CD14-positive monocyte (primary cell): ENCODE data around the gene KDM5C. TPM values are rescaled to one million over a fixed set of nuclear protein-coding genes. Genes with fewer than 3 reads are reported as not detected.
A peak's percentile ranks its signal among the peaks of the same experiment; 100 is the strongest.

Source experiments
- DNase-seq, 3 donors: peaks; one replicate each; pipeline ENCODE4 v3.0.0-alpha.2; 2011 to 2022
- H2AFZ ChIP-seq: 2 replicates; pipeline ENCODE4 v1.6.0; 2012; ENCODE audit warnings: mild to moderate bottlenecking, low read depth, low read length, inconsistent platforms; ENCODE audit not compliant: insufficient read depth, poor library complexity, severe bottlenecking
- H3K27ac ChIP-seq, 2 donors: 1 replicate in 1 of 2; 2 replicates in 1 of 2; pipeline ENCODE4 v1.5.1; 2012 to 2013; ENCODE audit warnings: low read length in 2 of 2, control low read depth in 1 of 2, inconsistent platforms in 1 of 2, low read depth in 1 of 2, mild to moderate bottlenecking in 1 of 2
- H3K27me3 ChIP-seq, 2 donors: one replicate each; pipeline versions ENCODE4 v1.6.0 to v1.6.1; 2011 to 2013; ENCODE audit warnings: low read length in 2 of 2; ENCODE audit not compliant: control insufficient read depth in 2 of 2, insufficient read depth in 2 of 2
- H3K36me3 ChIP-seq, 2 donors: replicated peaks in 1 of 2; 1 replicate in 1 of 2; 2 replicates in 1 of 2; pipeline versions ENCODE4 v1.5.1 to v1.6.1; 2012 to 2013; ENCODE audit warnings: low read length in 2 of 2, control low read depth in 1 of 2, inconsistent platforms in 1 of 2, mild to moderate bottlenecking in 1 of 2; ENCODE audit not compliant: insufficient read depth in 2 of 2, control insufficient read depth in 1 of 2
- H3K4me1 ChIP-seq, 2 donors: 1 replicate in 1 of 2; 2 replicates in 1 of 2; pipeline versions ENCODE4 v1.5.1 to v1.6.1; 2012 to 2013; ENCODE audit warnings: low read length in 2 of 2, control low read depth in 1 of 2, inconsistent platforms in 1 of 2, mild to moderate bottlenecking in 1 of 2, moderate library complexity in 1 of 2; ENCODE audit not compliant: insufficient read depth in 2 of 2, control insufficient read depth in 1 of 2
- H3K4me2 ChIP-seq: replicated peaks from 2 replicates; pipeline ENCODE3; 2012; ENCODE audit warnings: low read length, moderate library complexity, mild to moderate bottlenecking; ENCODE audit not compliant: poor library complexity, severe bottlenecking; ENCODE audit errors: extremely low read depth
- H3K4me3 ChIP-seq, 3 experiments: fragments of 200-600 bp in 1 of 3; sonication (generic) in 1 of 3; replicated peaks in 1 of 3; 1 replicate in 2 of 3; 2 replicates in 1 of 3; pipeline ENCODE4 v1.5.1; 2011 to 2013; ENCODE audit warnings: low read length in 3 of 3, mild to moderate bottlenecking in 3 of 3, control low read depth in 2 of 3, low read depth in 2 of 3, inconsistent platforms in 1 of 3, moderate library complexity in 1 of 3
- H3K79me2 ChIP-seq: 2 replicates; pipeline ENCODE4 v1.6.0; 2012; ENCODE audit warnings: mild to moderate bottlenecking, control low read depth, inconsistent platforms, low read length, moderate library complexity; ENCODE audit not compliant: insufficient read depth
- H3K9ac ChIP-seq: 2 replicates; pipeline ENCODE4 v1.6.0; 2017; ENCODE audit warnings: low read length, mild to moderate bottlenecking; ENCODE audit not compliant: insufficient read depth, poor library complexity, severe bottlenecking
- H3K9me3 ChIP-seq, 2 donors: replicated peaks in 1 of 2; 1 replicate in 1 of 2; 2 replicates in 1 of 2; pipeline versions ENCODE4 v1.5.1 to v1.6.1; 2012 to 2013; ENCODE audit warnings: low read length in 2 of 2, control low read depth in 1 of 2; ENCODE audit not compliant: control insufficient read depth in 1 of 2, insufficient read depth in 1 of 2
- H4K20me1 ChIP-seq: 2 replicates; pipeline ENCODE4 v1.6.0; 2012; ENCODE audit warnings: mild to moderate bottlenecking, low read length, control low read depth, moderate library complexity; ENCODE audit not compliant: insufficient read depth
- H3K27ac Mint-ChIP-seq, 7 donors: one replicate each; pipeline ENCODE4 v1.8.0; 2020; ENCODE audit warnings: mild to moderate bottlenecking in 7 of 7, mixed read lengths in 7 of 7, moderate library complexity in 6 of 7, inconsistent platforms in 2 of 7
- H3K27me3 Mint-ChIP-seq, 3 donors: one replicate each; pipeline ENCODE4 v1.8.0; 2021 to 2022; ENCODE audit warnings: low read depth in 3 of 3, mild to moderate bottlenecking in 3 of 3, mixed read lengths in 3 of 3, moderate library complexity in 3 of 3, inconsistent platforms in 1 of 3
- H3K36me3 Mint-ChIP-seq, 2 donors: one replicate each; pipeline ENCODE4 v1.8.0; 2020; ENCODE audit warnings: mixed read lengths in 2 of 2, inconsistent platforms in 1 of 2, mild to moderate bottlenecking in 1 of 2
- H3K4me1 Mint-ChIP-seq: one replicate; pipeline ENCODE4 v1.8.0; 2020; ENCODE audit warnings: mild to moderate bottlenecking, mixed read lengths
- H3K4me3 Mint-ChIP-seq, 2 donors: one replicate each; pipeline ENCODE4 v1.8.0; 2020; ENCODE audit warnings: mild to moderate bottlenecking in 2 of 2, mixed read lengths in 2 of 2, moderate library complexity in 1 of 2
- H3K9me3 Mint-ChIP-seq, 7 donors: one replicate each; pipeline ENCODE4 v1.8.0; 2020 to 2022; ENCODE audit warnings: mixed read lengths in 7 of 7, mild to moderate bottlenecking in 6 of 7, moderate library complexity in 6 of 7, inconsistent platforms in 2 of 7
- CTCF ChIP-seq: fragments of 200-600 bp; IDR thresholded peaks from one replicate; pipeline ENCODE4 v1.8.0; 2022; ENCODE audit warnings: antibody characterized with exemption, mild to moderate bottlenecking
- WGBS: methylation state at CpG from one replicate; pipeline ENCODE4 v1.1.5; 2013; ENCODE audit warnings: missing lambda C conversion rate; ENCODE audit not compliant: insufficient coverage; 5-methylcytosine and 5-hydroxymethylcytosine counted together
- intact Hi-C, 2 donors: fragments of 100-400 bp; cut with micrococcal nuclease; formaldehyde crosslinking; loops; one replicate each; pipeline versions ENCODE4 v1.15.0 to v1.15.1; 2023
- polyA plus RNA-seq, 3 donors: library from polyadenylated mRNA; depleted of rRNA in 1 of 3; unstranded in 2 of 3; stranded (reverse) in 1 of 3; fragments of 300-500 nt in 2 of 3; fragments of >200 nt in 1 of 3; fragmentation: Illumina TruSeq in 2 of 3; gene quantifications; 1 replicate in 2 of 3; 2 replicates in 1 of 3; pipeline ENCODE4 v1.2.3, GENCODE V29; 2012 to 2021

The KDM5C gene
- polyA plus RNA-seq, 3 donors, result 13.3 to 93.6 (median 16.7) TPM

GRCh38 chrX:53253293-53254020, 28.4 kb upstream of the KDM5C start:
- WGBS, result no CpG with 5 or more reads among the region's 3 CpGs
- H3K79me2 ChIP-seq, result no peaks in the 10 kb centered on the region

GRCh38 chrX:53251307-53251706, 26.3 kb upstream of the KDM5C start:
- Histone ChIP-seq H2AFZ (no peak overlapping the region), H3K4me1 (no peaks in the 10 kb centered on the region), H4K20me1 (no peaks in the 10 kb centered on the region), H3K79me2 (no peaks in the 10 kb centered on the region), H3K36me3 (peaks cover 35 to 67% of the 10 kb centered on the region in 2 donors), H3K4me3 (no peak overlapping the region), H3K9ac (no peak overlapping the region), H3K9me3 (no peaks in the 10 kb centered on the region), H3K27me3 (no peaks in the 10 kb centered on the region), H3K27ac (no peak overlapping the region), H3K4me2 (no peak overlapping the region)
- Mint-ChIP-seq H3K27ac (no peak overlapping the region), H3K4me3 (no peak overlapping the region), H3K36me3 (peaks cover 53 to 66% of the 10 kb centered on the region in 2 donors), H3K4me1 (no peaks in the 10 kb centered on the region), H3K9me3 (peaks cover 0 to 7% (median 0%) of the 10 kb centered on the region in 7 donors), H3K27me3 (peaks cover 1 to 25% (median 4%) of the 10 kb centered on the region in 3 donors)
- TF ChIP-seq CTCF, result no peak
- intact Hi-C loops, result no loop called here
- DNase-seq, result no peak
- 86% methylated on average over 1 of the region's 2 CpGs for WGBS

More at GRCh38 chrX:53253293-53254020, 28.4 kb upstream of the KDM5C start:
- Histone ChIP-seq H3K27ac (no peak overlapping the region), H3K9me3 (no peaks in the 10 kb centered on the region), H4K20me1 (peaks cover 19% of the 10 kb centered on the region), H3K36me3 (peaks cover 18 to 46% of the 10 kb centered on the region in 2 donors), H3K4me3 (no peak overlapping the region), H3K4me2 (no peak overlapping the region), H3K27me3 (no peaks in the 10 kb centered on the region), H2AFZ (no peak overlapping the region), H3K9ac (no peak overlapping the region), H3K4me1 (no peaks in the 10 kb centered on the region)
- intact Hi-C loops, result no loop called here
- Mint-ChIP-seq H3K4me1 (no peaks in the 10 kb centered on the region), H3K36me3 (peaks cover 40 to 47% of the 10 kb centered on the region in 2 donors), H3K4me3 (no peak overlapping the region), H3K9me3 (peaks cover 0 to 7% (median 0%) of the 10 kb centered on the region in 7 donors), H3K27me3 (peaks cover 5 to 34% (median 10%) of the 10 kb centered on the region in 3 donors), H3K27ac (peak overlapping the region in 1 of 7 donors; percentile 45)
- no peak for TF ChIP-seq CTCF
- DNase-seq, result no peak
